ENCODE measurements around the gene MEA1. TPM values are rescaled to one million over a fixed set of nuclear protein-coding genes. Genes with fewer than 3 reads are reported as not detected.

Gene MEA1
- total RNA-seq, 1 experiment from 2014 or later, result 51.7 TPM

- Histone ChIP-seq H3K27me3 (ENCODE audit: low read length) (no peaks in the 10 kb centered on the region), H3K9ac (ENCODE audit: low read length) (no peak overlapping the region), H3K27ac (ENCODE audit: low read length) (no peak overlapping the region), H3K4me2 (ENCODE audit: low read depth, low read length, poor library complexity, severe bottlenecking) (no peak overlapping the region), H4K20me1 (ENCODE audit: insufficient read depth, low read depth, low read length) (no peaks in the 10 kb centered on the region), H3K79me2 (ENCODE audit: low read length) (peaks cover 47% of the 10 kb centered on the region), H3K4me3 (ENCODE audit: low read length) (no peak overlapping the region), H3K4me1 (ENCODE audit: low read length) (peaks cover 48% of the 10 kb centered on the region), H3K36me3 (ENCODE audit: insufficient read depth, low read length) (0 out of 2 replicates have a peak, but pooled peaks cover 5% of the 10 kb centered on the region), H3K9me3 (ENCODE audit: low read length) (no peaks in the 10 kb centered on the region), H3K9me2 (replicated peaks; ENCODE audit: insufficient read depth, low read length) (no peaks in the 10 kb centered on the region), H2AFZ (ENCODE audit: low read length) (no peak overlapping the region)
- DNase-seq, result no peak
Observed at GRCh38 chr6:43055966-43056365, 42.2 kb upstream of the MEA1 start.

- Histone ChIP-seq H3K27me3 (ENCODE audit: low read length) (no peaks in the 10 kb centered on the region), H3K4me2 (ENCODE audit: low read depth, low read length, poor library complexity, severe bottlenecking) (peak overlapping the region; percentile 100), H3K9me3 (ENCODE audit: low read length) (no peaks in the 10 kb centered on the region), H3K9ac (ENCODE audit: low read length) (peak overlapping the region; percentile 98), H2AFZ (ENCODE audit: low read length) (no peak overlapping the region), H3K36me3 (ENCODE audit: insufficient read depth, low read length) (0 out of 2 replicates have a peak, but pooled peaks cover 9% of the 10 kb centered on the region), H3K79me2 (ENCODE audit: low read length) (peaks cover 39% of the 10 kb centered on the region), H3K9me2 (replicated peaks; ENCODE audit: insufficient read depth, low read length) (no peaks in the 10 kb centered on the region), H3K27ac (ENCODE audit: low read length) (no peak overlapping the region), H3K4me1 (ENCODE audit: low read length) (peaks cover 36% of the 10 kb centered on the region), H4K20me1 (ENCODE audit: insufficient read depth, low read depth, low read length) (no peaks in the 10 kb centered on the region), H3K4me3 (ENCODE audit: low read length) (peak overlapping the region; percentile 99)
- DNase-seq, result no peak
Observed at GRCh38 chr6:43054206-43054943, 40.6 kb upstream of the MEA1 start.

- no peaks in the 10 kb centered on the region for H3K9me2 ChIP-seq (replicated peaks; ENCODE audit: insufficient read depth, low read length)
- peak within 1 kb of the TSS; percentile 99 for H3K4me3 ChIP-seq (ENCODE audit: low read length)
- H3K9ac ChIP-seq (ENCODE audit: low read length), result peak within 1 kb of the TSS; percentile 98
- H3K9me3 ChIP-seq (ENCODE audit: low read length), result no peaks in the 10 kb centered on the region
- H3K36me3 ChIP-seq (ENCODE audit: insufficient read depth, low read length), result 0 out of 2 replicates have a peak, but pooled peaks cover 9% of the 10 kb centered on the region
- no peaks in the 10 kb centered on the region for H3K27me3 ChIP-seq (ENCODE audit: low read length)
- no peaks in the 10 kb centered on the region for H4K20me1 ChIP-seq (ENCODE audit: insufficient read depth, low read depth, low read length)
- H3K79me2 ChIP-seq (ENCODE audit: low read length), result peaks cover 33% of the 10 kb centered on the region
- DNase-seq, result peak; percentile 97
- peak within 1 kb of the TSS; percentile 100 for H3K4me2 ChIP-seq (ENCODE audit: low read depth, low read length, poor library complexity, severe bottlenecking)
- peak within 1 kb of the TSS; percentile 50 for H2AFZ ChIP-seq (ENCODE audit: low read length)
- peak within 1 kb of the TSS; percentile 69 for H3K27ac ChIP-seq (ENCODE audit: low read length)
- peaks cover 36% of the 10 kb centered on the region for H3K4me1 ChIP-seq (ENCODE audit: low read length)
Observed at GRCh38 chr6:43053545-43054205, 39.9 kb upstream of the MEA1 start, which contains the start of gene CUL7. Gene CUL7 (minus strand): TSS chr6:43053851. CDS start chr6:43052788, 1,063 bp downstream.

GRCh38 chr6:43052842-43053544 is 39.2 kb upstream of the MEA1 start:
- Histone ChIP-seq H4K20me1 (ENCODE audit: insufficient read depth, low read depth, low read length) (no peaks in the 10 kb centered on the region), H3K79me2 (ENCODE audit: low read length) (peaks cover 27% of the 10 kb centered on the region), H2AFZ (ENCODE audit: low read length) (peak overlapping the region; percentile 50), H3K9me2 (replicated peaks; ENCODE audit: insufficient read depth, low read length) (no peaks in the 10 kb centered on the region), H3K4me3 (ENCODE audit: low read length) (peak overlapping the region; percentile 99), H3K4me1 (ENCODE audit: low read length) (peaks cover 30% of the 10 kb centered on the region), H3K4me2 (ENCODE audit: low read depth, low read length, poor library complexity, severe bottlenecking) (peak overlapping the region; percentile 100), H3K9ac (ENCODE audit: low read length) (peak overlapping the region; percentile 98), H3K36me3 (ENCODE audit: insufficient read depth, low read length) (peaks cover 13% of the 10 kb centered on the region; the same call in 1 of the 2 replicates), H3K27me3 (ENCODE audit: low read length) (no peaks in the 10 kb centered on the region), H3K27ac (ENCODE audit: low read length) (peak overlapping the region; percentile 69), H3K9me3 (ENCODE audit: low read length) (no peaks in the 10 kb centered on the region)
- peak; percentile 64 for DNase-seq

DNA sequence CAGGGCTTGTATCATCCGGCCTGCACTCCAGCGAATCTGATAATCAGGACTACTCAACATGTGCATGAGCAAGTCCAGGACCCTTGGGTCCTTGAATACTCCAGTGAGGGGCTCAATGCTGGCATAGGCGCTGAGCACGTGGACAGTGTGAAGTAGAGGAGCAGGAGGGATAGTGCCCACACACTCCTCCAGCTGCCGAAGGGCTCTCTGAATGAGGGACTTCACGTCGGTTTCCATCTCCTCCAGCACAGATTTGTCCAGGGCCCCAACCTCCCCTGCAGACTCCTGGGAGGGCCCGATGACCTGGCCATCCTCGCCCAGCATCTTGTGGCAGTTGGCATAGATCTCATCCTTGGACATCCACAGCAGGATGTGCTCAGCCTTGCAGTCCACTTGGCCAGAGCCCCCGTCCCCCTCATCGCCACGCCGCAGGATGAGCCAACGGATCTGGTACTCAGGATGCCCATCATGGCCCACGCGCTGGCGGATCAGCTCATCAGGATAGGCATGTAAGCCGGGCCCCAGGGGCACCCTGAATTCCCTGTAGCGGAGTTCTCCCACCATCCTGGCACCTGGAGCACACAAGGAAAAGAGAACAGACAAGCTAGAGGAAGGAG is 38.6 kb upstream of the MEA1 start:
- no peaks in the 10 kb centered on the region for H3K27me3 ChIP-seq (ENCODE audit: low read length)
- no peak for DNase-seq
- peaks cover 13% of the 10 kb centered on the region; the same call in 1 of the 2 replicates for H3K36me3 ChIP-seq (ENCODE audit: insufficient read depth, low read length)
- no peaks in the 10 kb centered on the region for H3K9me3 ChIP-seq (ENCODE audit: low read length)
- peaks cover 26% of the 10 kb centered on the region for H3K4me1 ChIP-seq (ENCODE audit: low read length)
- no peaks in the 10 kb centered on the region for H4K20me1 ChIP-seq (ENCODE audit: insufficient read depth, low read depth, low read length)
- H3K4me2 ChIP-seq (ENCODE audit: low read depth, low read length, poor library complexity, severe bottlenecking), result peak overlapping the region; percentile 100
- peaks cover 21% of the 10 kb centered on the region for H3K79me2 ChIP-seq (ENCODE audit: low read length)
- no peak overlapping the region; the same call in 1 of the 2 replicates for H3K27ac ChIP-seq (ENCODE audit: low read length)
- H3K9ac ChIP-seq (ENCODE audit: low read length), result peak overlapping the region; percentile 98
- no peaks in the 10 kb centered on the region for H3K9me2 ChIP-seq (replicated peaks; ENCODE audit: insufficient read depth, low read length)
- peak overlapping the region; percentile 99 for H3K4me3 ChIP-seq (ENCODE audit: low read length)
- H2AFZ ChIP-seq (ENCODE audit: low read length), result no peak overlapping the region

- Histone ChIP-seq H3K27ac (ENCODE audit: low read length) (no peak overlapping the region), H2AFZ (ENCODE audit: low read length) (no peak overlapping the region), H4K20me1 (ENCODE audit: insufficient read depth, low read depth, low read length) (no peaks in the 10 kb centered on the region), H3K79me2 (ENCODE audit: low read length) (peaks cover 21% of the 10 kb centered on the region), H3K9ac (ENCODE audit: low read length) (no peak overlapping the region), H3K9me2 (replicated peaks; ENCODE audit: insufficient read depth, low read length) (no peaks in the 10 kb centered on the region), H3K27me3 (ENCODE audit: low read length) (no peaks in the 10 kb centered on the region), H3K36me3 (ENCODE audit: insufficient read depth, low read length) (peaks cover 11% of the 10 kb centered on the region; the same call in 1 of the 2 replicates), H3K4me1 (ENCODE audit: low read length) (peaks cover 26% of the 10 kb centered on the region), H3K4me3 (ENCODE audit: low read length) (no peak overlapping the region), H3K4me2 (ENCODE audit: low read depth, low read length, poor library complexity, severe bottlenecking) (no peak overlapping the region), H3K9me3 (ENCODE audit: low read length) (no peaks in the 10 kb centered on the region)
- no peak for DNase-seq
Observed at GRCh38 chr6:43050981-43051380, 37.2 kb upstream of the MEA1 start.

DNA sequence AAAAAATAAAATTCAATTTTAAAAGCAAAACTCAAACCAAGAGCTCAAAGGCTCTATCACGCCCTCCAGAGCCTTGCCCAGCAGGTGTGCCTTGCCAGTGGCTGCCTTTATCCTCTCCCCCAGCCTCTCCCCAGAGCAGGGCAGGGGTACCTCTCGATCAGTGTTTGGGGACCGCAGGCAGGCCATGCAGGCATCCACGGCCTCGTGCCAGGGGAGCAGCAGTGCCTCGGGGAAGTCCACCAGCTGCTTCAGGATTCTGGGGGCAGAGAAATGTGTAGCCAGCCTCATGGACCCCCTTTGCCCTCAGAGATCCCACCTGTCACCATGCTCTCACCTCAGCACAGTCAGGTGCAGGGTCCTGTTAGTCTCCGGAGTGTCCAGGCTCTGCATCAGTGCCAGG is 34.3 kb upstream of the MEA1 start:
- Histone ChIP-seq H3K27ac (ENCODE audit: low read length) (no peak overlapping the region), H3K9me2 (replicated peaks; ENCODE audit: insufficient read depth, low read length) (no peaks in the 10 kb centered on the region), H3K4me1 (ENCODE audit: low read length) (peaks cover 18% of the 10 kb centered on the region), H2AFZ (ENCODE audit: low read length) (no peak overlapping the region), H3K27me3 (ENCODE audit: low read length) (no peaks in the 10 kb centered on the region), H3K9me3 (ENCODE audit: low read length) (no peaks in the 10 kb centered on the region), H3K4me3 (ENCODE audit: low read length) (no peak overlapping the region), H3K9ac (ENCODE audit: low read length) (no peak overlapping the region), H3K36me3 (ENCODE audit: insufficient read depth, low read length) (peaks cover 9% of the 10 kb centered on the region; the same call in 1 of the 2 replicates), H3K4me2 (ENCODE audit: low read depth, low read length, poor library complexity, severe bottlenecking) (no peak overlapping the region), H4K20me1 (ENCODE audit: insufficient read depth, low read depth, low read length) (no peaks in the 10 kb centered on the region), H3K79me2 (ENCODE audit: low read length) (peaks cover 16% of the 10 kb centered on the region)
- no peak for DNase-seq
